ENCODE measurements around the gene KRT39.

- TF ChIP-seq POLR2AphosphoS5 (IDR thresholded peaks at IDR 0.05): no peak
- TF ChIP-seq CTCF (IDR thresholded peaks at IDR 0.05): no peak
Observed at GRCh38 chr17:40931311-40931710, 35.4 kb downstream of the KRT39 start.
